Measurements from ENCODE around the gene MRAP.
"Not testable (repeated sequence)": the region's sequence is repeated elsewhere in the genome, so short reads cannot be mapped to it uniquely, and the experiment has no call there.

MRAP gene

DNA sequence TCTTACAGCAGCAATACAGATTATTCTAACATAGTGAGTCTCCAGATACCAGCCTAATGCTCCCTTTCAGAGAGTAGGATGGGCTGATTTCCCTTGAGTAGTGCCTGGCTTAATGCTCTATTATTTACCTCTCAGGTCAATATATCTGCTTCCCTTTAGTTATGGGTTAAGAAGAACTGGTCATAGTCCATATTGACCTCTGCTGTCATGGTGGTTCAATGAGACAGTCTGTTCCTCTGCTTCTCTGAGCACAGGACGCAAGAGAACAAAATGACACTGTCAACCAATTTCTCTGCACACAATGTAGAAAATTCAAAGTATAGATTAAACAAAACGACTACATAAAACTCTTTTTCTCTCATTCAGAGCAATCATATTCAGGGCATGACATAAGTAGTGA is 2.9 kb downstream of the MRAP start:
- no peaks in the 10 kb centered on the region for H3K27me3 ChIP-seq (ENCODE audit: control insufficient read depth, insufficient read depth, low read length)
- H3K9me3 ChIP-seq (replicated peaks; ENCODE audit: low read length): no peaks in the 10 kb centered on the region
- H3K4me2 ChIP-seq (ENCODE audit: low read length): no peak overlapping the region

DNA sequence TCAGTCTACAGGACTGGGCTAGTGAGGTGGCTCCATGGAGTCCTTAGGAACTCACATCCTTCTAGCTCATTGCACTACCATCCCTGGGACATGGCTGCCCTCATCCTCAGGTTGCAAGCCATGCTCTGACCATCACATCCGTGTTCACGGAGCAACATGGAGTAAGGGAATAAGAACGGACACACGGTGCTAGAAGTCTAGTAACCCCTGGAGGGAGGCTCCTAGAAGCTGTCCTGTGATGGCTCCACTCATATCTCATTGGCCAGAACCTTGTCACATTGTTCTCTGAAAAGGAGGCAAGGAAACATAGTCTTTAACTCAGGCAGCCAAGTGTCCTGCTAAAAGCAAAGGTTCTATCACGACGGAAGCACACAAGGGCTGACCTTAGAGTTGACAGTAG is 3.9 kb downstream of the MRAP start:
- no peaks in the 10 kb centered on the region for H3K9me3 ChIP-seq (replicated peaks; ENCODE audit: low read length)
- no peaks in the 10 kb centered on the region for H3K27me3 ChIP-seq (ENCODE audit: control insufficient read depth, insufficient read depth, low read length)
- no peaks in the 10 kb centered on the region for H3K4me1 ChIP-seq (ENCODE audit: control insufficient read depth, insufficient read depth, low read length)
- H3K9ac ChIP-seq (ENCODE audit: low read depth, low read length): no peak overlapping the region
- no peak overlapping the region for H3K4me2 ChIP-seq (ENCODE audit: low read length)
- H3K4me3 ChIP-seq (ENCODE audit: low read length): no peak overlapping the region
- peaks cover 31% of the 10 kb centered on the region for H3K36me3 ChIP-seq (ENCODE audit: insufficient read depth, low read length)

More for the DNA sequence above, 2.9 kb downstream of the MRAP start:
- H3K9ac ChIP-seq (ENCODE audit: low read depth, low read length): no peak overlapping the region
- peaks cover 26% of the 10 kb centered on the region for H3K36me3 ChIP-seq (ENCODE audit: insufficient read depth, low read length)
- no peaks in the 10 kb centered on the region for H3K4me1 ChIP-seq (ENCODE audit: control insufficient read depth, insufficient read depth, low read length)
- H3K4me3 ChIP-seq (ENCODE audit: low read length): no peak overlapping the region

DNA sequence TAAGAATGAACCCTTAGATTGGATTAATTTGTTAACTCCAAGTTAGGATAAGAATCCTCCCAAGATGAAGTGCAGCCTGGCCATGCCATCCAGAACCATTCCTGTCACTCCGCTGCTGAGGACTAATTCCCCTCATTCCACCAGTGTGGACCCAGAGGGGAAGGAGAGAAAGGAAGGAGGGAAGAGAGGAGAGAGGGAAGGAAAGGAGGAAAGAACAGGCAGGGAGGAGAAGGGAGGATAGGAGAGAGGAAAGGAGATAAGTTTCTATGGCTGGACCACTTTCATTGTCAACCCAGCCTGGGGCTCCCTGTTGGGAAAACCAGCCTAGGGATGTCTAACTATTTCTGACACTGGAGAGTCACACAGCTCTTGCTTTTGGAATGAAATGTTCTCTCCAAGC is 4.7 kb downstream of the MRAP start:
- no peak overlapping the region for H3K4me3 ChIP-seq (ENCODE audit: low read length)
- H3K4me1 ChIP-seq (ENCODE audit: control insufficient read depth, insufficient read depth, low read length): no peaks in the 10 kb centered on the region

DNA sequence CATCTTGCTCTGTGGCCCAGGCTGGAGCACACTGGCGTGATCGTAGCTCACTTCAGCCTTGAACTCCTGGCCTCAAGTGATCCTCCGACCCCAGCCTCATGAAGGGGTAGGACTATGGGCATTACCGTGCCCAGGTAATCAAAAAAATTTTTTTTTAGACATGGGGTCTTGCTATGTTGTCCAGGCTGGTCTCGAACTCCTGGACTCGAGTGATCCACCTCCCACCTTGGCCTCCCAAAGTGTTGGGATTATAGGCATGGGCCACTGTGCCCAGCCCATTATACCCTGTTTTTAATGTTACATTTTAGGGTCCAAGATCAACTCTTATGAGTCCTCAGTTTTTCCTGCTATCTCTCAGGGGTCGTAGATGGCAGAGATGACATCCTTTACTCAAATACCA is 6.3 kb downstream of the MRAP start:
- Histone ChIP-seq H3K4me3 (ENCODE audit: low read length) (no peak overlapping the region), H3K27me3 (ENCODE audit: control insufficient read depth, insufficient read depth, low read length) (no peaks in the 10 kb centered on the region)

More for the DNA sequence above, 4.7 kb downstream of the MRAP start:
- Histone ChIP-seq H3K4me2 (ENCODE audit: low read length) (no peak overlapping the region), H3K36me3 (ENCODE audit: insufficient read depth, low read length) (peaks cover 33% of the 10 kb centered on the region), H3K9ac (ENCODE audit: low read depth, low read length) (no peak overlapping the region), H3K9me3 (replicated peaks; ENCODE audit: low read length) (no peaks in the 10 kb centered on the region), H3K27me3 (ENCODE audit: control insufficient read depth, insufficient read depth, low read length) (no peaks in the 10 kb centered on the region)

DNA sequence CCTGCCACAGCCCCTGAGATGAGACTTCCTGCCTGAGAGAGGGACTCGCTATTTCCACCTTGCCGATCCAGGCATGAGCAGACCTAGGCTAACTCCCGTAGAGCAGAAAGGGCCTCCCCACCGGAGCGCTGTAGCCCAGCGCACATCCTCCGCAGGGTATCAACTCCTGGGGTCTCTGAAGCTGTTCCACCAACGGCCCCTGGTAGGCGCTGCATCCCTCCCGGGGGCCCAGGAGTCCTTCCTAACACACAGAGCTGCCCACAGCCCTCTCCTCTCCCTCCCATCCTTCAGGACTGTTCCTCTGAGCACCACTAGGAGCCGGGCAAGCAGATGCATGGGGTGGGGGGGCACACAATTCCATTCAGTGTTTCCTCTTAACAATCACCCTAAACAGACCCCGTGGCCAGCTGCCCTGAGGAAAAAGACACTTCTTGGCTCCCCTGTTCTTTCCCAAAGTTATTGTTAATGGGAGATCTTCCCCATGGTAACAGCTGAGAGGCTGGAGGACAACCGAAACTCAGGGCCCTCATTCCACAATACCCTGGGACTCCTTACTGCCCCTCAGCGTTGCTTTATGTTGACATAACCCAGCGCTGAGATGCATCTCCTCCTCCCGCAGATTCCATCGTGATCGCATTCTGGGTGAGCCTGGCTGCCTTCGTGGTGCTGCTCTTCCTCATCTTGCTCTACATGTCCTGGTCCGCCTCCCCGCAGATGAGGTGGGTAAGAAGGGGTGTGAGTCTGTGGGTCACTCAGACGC is 7.5 kb downstream of the MRAP start:
- peaks cover 27% of the 10 kb centered on the region for H3K36me3 ChIP-seq (ENCODE audit: insufficient read depth, low read length)
- H3K9me3 ChIP-seq (replicated peaks; ENCODE audit: low read length): no peaks in the 10 kb centered on the region
- no peak overlapping the region for H3K4me3 ChIP-seq (ENCODE audit: low read length)
- no peaks in the 10 kb centered on the region for H3K4me1 ChIP-seq (ENCODE audit: control insufficient read depth, insufficient read depth, low read length)
- H3K9ac ChIP-seq (ENCODE audit: low read depth, low read length): no peak overlapping the region
- no peaks in the 10 kb centered on the region for H3K27me3 ChIP-seq (ENCODE audit: control insufficient read depth, insufficient read depth, low read length)
- no peak overlapping the region for H3K4me2 ChIP-seq (ENCODE audit: low read length)

More for the DNA sequence above, 6.3 kb downstream of the MRAP start:
- no peak overlapping the region for H3K4me2 ChIP-seq (ENCODE audit: low read length)
- H3K4me1 ChIP-seq (ENCODE audit: control insufficient read depth, insufficient read depth, low read length): no peaks in the 10 kb centered on the region
- H3K9me3 ChIP-seq (replicated peaks; ENCODE audit: low read length): no peaks in the 10 kb centered on the region
- peaks cover 37% of the 10 kb centered on the region for H3K36me3 ChIP-seq (ENCODE audit: insufficient read depth, low read length)
- H3K9ac ChIP-seq (ENCODE audit: low read depth, low read length): no peak overlapping the region

DNA sequence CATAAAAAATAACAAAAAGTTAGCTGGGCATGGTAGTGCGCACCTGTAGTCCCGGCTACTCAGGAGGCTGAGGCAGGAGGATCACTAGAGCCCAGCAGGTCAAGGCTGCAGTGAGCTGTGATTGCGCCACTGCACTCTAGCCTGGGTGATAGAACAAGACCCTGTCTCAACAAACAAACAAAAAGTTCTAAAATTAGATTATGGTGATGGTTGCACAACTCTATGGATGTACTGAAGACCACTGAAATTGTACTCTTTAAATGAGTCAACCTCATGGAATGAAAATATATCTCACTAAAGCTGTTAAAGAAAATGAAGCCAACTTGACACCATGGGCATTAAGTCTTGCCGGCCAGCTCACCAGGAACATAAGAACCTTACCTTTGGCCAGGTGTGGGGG is 9.1 kb downstream of the MRAP start:
- Histone ChIP-seq H3K4me1 (ENCODE audit: control insufficient read depth, insufficient read depth, low read length) (no peaks in the 10 kb centered on the region), H3K36me3 (ENCODE audit: insufficient read depth, low read length) (peaks cover 31% of the 10 kb centered on the region), H3K9ac (ENCODE audit: low read depth, low read length) (no peak overlapping the region), H3K27me3 (ENCODE audit: control insufficient read depth, insufficient read depth, low read length) (no peaks in the 10 kb centered on the region), H3K4me3 (ENCODE audit: low read length) (no peak overlapping the region), H3K4me2 (ENCODE audit: low read length) (no peak overlapping the region), H3K9me3 (replicated peaks; ENCODE audit: low read length) (no peaks in the 10 kb centered on the region)

DNA sequence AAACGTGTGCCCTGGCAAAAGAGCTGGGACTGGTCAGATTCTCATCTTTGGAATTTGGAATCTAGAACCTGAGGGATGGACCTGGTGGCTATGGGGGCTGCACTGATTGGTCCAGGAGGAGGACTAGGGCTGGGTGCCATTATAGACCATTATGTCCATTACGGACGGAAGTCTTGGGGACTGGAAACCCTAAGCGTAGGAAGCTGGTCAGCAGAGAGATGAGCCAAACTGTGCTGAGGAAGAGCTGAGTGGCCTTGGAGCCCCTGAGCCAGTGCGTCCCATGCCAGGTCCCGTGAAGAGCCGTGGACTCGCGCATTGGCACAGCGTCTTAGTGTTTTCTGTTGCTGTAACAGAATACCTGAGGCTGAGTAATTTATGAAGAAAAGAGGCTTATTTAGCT is 10.0 kb downstream of the MRAP start:
- no peaks in the 10 kb centered on the region for H3K27me3 ChIP-seq (ENCODE audit: control insufficient read depth, insufficient read depth, low read length)
- H3K36me3 ChIP-seq (ENCODE audit: insufficient read depth, low read length): peaks cover 36% of the 10 kb centered on the region
- H3K9ac ChIP-seq (ENCODE audit: low read depth, low read length): no peak overlapping the region
- H3K9me3 ChIP-seq (replicated peaks; ENCODE audit: low read length): no peaks in the 10 kb centered on the region
- H3K4me2 ChIP-seq (ENCODE audit: low read length): no peak overlapping the region
- no peaks in the 10 kb centered on the region for H3K4me1 ChIP-seq (ENCODE audit: control insufficient read depth, insufficient read depth, low read length)
- H3K4me3 ChIP-seq (ENCODE audit: low read length): no peak overlapping the region

DNA sequence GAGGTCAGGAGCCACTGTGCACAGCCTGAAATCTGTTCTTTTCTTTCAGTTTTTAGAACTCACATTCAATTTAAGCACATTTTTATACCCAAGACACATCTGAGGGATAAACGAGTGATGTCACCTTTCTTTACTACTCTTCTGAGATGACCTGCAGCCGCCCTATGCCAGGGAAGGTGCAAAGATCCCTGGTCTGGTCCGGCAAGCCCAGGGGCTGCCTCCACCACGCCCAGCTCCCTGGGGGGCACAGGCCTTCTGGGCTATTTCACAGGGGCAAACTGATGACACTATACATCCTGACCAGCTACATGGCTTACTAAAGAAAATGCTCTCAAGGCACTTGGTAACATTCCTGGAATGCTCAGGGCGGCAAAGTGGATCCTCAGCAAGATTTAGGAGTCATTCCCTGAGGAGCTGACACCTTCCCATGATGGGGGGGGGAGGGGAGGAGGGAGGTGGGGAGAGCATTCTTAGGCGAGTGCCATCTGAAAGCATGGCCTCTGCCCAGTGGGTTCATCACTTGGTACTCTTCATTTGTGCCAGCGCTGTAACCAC is 11.3 kb downstream of the MRAP start:
- no peaks in the 10 kb centered on the region for H3K4me1 ChIP-seq (ENCODE audit: control insufficient read depth, insufficient read depth, low read length)
- H3K4me2 ChIP-seq (ENCODE audit: low read length): no peak overlapping the region
- no peaks in the 10 kb centered on the region for H3K9me3 ChIP-seq (replicated peaks; ENCODE audit: low read length)
- H3K4me3 ChIP-seq (ENCODE audit: low read length): no peak overlapping the region
- H3K27me3 ChIP-seq (ENCODE audit: control insufficient read depth, insufficient read depth, low read length): no peaks in the 10 kb centered on the region
- H3K36me3 ChIP-seq (ENCODE audit: insufficient read depth, low read length): peaks cover 47% of the 10 kb centered on the region
- H3K9ac ChIP-seq (ENCODE audit: low read depth, low read length): no peak overlapping the region

DNA sequence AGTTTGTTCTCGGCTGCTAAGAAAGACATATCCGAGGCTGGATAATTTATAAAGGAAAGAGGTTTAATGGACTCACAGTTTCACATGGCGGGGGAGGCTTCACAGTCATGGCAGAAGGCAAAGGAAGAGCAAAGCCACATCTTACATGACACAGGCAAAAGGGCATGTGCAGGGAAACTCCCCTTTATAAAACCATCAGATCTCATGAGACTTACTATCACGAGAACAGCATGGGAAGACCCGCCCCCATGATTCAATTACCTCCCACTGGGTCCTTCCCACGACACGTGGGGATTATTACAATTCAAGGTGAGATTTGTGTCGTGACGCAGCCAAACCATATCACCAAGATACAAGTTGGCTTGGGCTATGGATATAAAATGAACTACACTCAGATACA is 12.3 kb downstream of the MRAP start:
- H3K27me3 ChIP-seq (ENCODE audit: control insufficient read depth, insufficient read depth, low read length); H3K9me3 ChIP-seq (replicated peaks; ENCODE audit: low read length); H3K4me2 ChIP-seq (ENCODE audit: low read length); H3K4me3 ChIP-seq (ENCODE audit: low read length); H3K9ac ChIP-seq (ENCODE audit: low read depth, low read length); H3K4me1 ChIP-seq (ENCODE audit: control insufficient read depth, insufficient read depth, low read length): not testable (repeated sequence)
- peaks cover 46% of the 10 kb centered on the region for H3K36me3 ChIP-seq (ENCODE audit: insufficient read depth, low read length)

DNA sequence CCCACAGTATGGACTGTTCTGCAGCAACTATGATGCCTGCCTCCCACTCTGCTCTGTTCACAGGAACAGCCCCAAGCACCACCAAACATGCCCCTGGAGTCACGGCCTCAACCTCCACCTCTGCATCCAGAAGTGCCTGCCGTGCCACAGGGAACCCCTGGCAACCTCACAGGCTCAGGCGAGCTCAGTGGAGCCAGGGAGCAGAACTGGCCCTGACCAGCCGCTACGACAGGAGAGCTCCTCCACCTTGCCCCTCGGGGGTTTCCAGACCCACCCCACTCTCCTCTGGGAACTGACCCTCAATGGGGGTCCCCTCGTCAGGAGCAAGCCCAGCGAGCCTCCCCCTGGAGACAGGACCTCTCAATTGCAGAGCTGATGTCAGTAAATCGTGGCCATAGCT is 13.0 kb downstream of the MRAP start:
- no peak overlapping the region for H3K4me2 ChIP-seq (ENCODE audit: low read length)
- peaks cover 6% of the 10 kb centered on the region for H3K4me1 ChIP-seq (ENCODE audit: control insufficient read depth, insufficient read depth, low read length)
- no peak overlapping the region for H3K9ac ChIP-seq (ENCODE audit: low read depth, low read length)
- no peaks in the 10 kb centered on the region for H3K9me3 ChIP-seq (replicated peaks; ENCODE audit: low read length)
- H3K4me3 ChIP-seq (ENCODE audit: low read length): no peak overlapping the region
- H3K27me3 ChIP-seq (ENCODE audit: control insufficient read depth, insufficient read depth, low read length): no peaks in the 10 kb centered on the region
- H3K36me3 ChIP-seq (ENCODE audit: insufficient read depth, low read length): peaks cover 47% of the 10 kb centered on the region

DNA sequence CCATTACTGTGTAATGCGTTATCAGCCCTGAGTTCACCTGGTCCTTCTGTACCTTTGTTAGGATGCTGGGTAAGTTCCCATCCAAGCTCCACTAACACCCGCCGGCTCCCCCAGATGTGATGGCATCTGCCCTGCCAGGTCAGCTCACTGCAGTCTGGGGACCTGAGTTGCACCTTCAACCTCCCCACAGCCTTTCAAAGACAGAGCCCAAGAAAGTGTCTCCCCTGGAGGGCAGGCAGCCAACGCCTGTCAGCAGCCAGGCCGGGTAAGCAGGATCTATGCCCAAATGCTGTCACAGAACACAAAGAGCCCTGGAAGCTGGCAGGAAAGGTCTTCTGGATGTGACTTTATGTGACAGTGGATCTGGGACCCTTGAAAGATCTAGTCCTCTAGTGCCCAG is 13.7 kb downstream of the MRAP start:
- H3K4me1 ChIP-seq (ENCODE audit: control insufficient read depth, insufficient read depth, low read length): peaks cover 6% of the 10 kb centered on the region
- no peak overlapping the region for H3K4me2 ChIP-seq (ENCODE audit: low read length)
- H3K27me3 ChIP-seq (ENCODE audit: control insufficient read depth, insufficient read depth, low read length): no peaks in the 10 kb centered on the region
- H3K4me3 ChIP-seq (ENCODE audit: low read length): no peak overlapping the region
- no peaks in the 10 kb centered on the region for H3K9me3 ChIP-seq (replicated peaks; ENCODE audit: low read length)
- H3K36me3 ChIP-seq (ENCODE audit: insufficient read depth, low read length): peaks cover 50% of the 10 kb centered on the region
- H3K9ac ChIP-seq (ENCODE audit: low read depth, low read length): no peak overlapping the region

DNA sequence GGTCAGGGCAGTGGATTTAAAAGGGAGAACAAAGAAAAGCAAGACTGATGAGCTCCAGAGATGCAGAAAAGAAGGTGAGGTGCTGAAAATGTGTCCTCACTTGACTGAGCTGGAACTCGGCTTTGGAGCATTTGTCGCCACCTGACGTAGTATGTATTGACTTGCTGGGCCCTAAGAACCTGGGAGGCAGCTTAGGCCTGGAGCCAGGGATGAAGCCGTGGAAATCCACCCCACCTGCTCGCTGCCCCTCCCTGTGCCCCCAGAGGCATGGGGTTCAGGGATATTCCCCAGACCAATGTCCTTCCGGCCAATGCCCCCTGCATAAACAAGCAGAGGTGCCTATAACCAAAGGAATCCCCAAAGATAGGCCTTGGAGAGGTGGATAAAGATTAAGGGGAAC is 14.3 kb downstream of the MRAP start:
- H3K36me3 ChIP-seq (ENCODE audit: insufficient read depth, low read length): peaks cover 57% of the 10 kb centered on the region
- no peak overlapping the region for H3K9ac ChIP-seq (ENCODE audit: low read depth, low read length)
- H3K4me1 ChIP-seq (ENCODE audit: control insufficient read depth, insufficient read depth, low read length): peaks cover 6% of the 10 kb centered on the region
- H3K27me3 ChIP-seq (ENCODE audit: control insufficient read depth, insufficient read depth, low read length): no peaks in the 10 kb centered on the region
- H3K4me3 ChIP-seq (ENCODE audit: low read length): no peak overlapping the region
- no peaks in the 10 kb centered on the region for H3K9me3 ChIP-seq (replicated peaks; ENCODE audit: low read length)
- no peak overlapping the region for H3K4me2 ChIP-seq (ENCODE audit: low read length)

All from skeletal muscle satellite cell (primary cell).